ENCODE results near the gene NPAS3.

- no peak for TF ChIP-seq CTCF (IDR thresholded peaks at IDR 0.05)
- no peak for TF ChIP-seq POLR2A (IDR thresholded peaks at IDR 0.05)
Observed at GRCh38 chr14:33777681-33778080, 839.0 kb downstream of the NPAS3 start.
